NCI-H524 treated with DMSO at 0.1 percent for 48 hours (cell line): ENCODE measurements around the gene OTX2.

ENCODE experiments used
- DNase-seq: peaks from one replicate; lab custom pipeline; 2025; lab: John Stamatoyannopoulos, UW

Gene OTX2

DNA sequence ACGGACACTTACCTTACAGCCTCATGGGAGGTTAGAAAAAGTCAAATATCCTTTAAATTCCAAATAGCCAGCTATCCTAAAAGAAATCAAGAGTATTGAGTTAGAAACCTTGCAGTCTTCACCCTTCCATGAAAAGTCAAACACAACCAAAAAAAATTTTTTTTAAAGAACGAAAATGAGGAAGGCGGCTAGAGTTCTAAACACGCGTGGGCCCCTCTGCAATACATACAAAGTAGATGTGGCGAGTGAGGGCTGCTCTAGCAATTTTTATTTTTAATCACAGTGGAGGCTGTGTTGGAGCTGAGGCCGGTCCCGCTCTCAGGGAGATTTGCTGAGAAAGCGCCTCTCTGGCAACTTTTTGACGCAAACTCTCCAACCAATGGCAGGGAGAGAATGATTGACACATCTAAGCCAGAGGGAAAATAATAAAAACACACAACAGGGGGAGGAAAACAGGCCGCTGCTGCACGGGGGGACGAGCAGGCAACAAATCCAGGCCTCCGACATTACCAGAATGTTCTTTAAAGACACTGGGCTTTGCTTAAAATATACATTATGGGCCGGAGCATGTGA is at the start of gene OTX2:
TSS of gene OTX2 (minus strand) at position 333 of the 573 bp plus-strand sequence. CDS start 5,023 bp downstream, outside the sequence.
- peak; percentile 91 for DNase-seq

DNA sequence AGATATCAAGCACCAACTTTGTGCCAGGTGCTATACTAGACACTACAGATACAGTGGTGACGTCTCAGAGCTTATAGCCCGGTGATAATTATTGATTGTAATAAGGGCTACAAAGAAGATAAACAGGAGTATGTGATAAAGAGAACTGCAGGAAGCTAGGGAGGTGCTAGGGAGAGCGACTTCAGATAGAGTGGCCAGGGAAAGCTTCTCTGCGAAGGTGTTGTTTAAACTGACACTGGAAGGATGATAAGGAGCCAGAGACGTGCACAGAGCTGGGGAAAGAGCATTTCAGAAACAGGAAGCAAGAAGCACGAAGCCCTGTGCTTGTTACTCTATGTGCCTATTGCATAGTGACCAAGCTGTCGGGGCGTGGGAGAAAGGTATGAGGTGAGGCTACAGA is 48.1 kb upstream of the OTX2 start:
- DNase-seq, result no peak

DNA sequence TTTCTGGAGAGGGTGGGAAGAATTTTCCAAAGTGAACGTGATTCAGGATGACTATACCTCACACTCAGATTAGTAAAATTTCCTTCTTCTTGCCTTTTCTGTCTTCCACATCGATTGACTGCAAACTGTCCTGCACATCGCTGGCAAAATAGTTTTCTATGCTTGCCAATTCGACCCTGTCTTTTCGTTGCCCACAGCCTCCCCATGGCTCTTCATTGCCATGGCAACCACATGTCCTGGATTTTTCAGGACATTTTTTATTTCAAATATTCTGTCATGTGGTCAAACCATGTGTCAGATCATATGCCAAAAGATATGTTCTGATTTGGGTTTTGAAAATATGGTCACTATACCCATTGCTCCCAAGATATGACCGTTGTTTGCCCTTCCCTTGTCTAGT is 46.9 kb upstream of the OTX2 start:
- DNase-seq, result no peak

DNA sequence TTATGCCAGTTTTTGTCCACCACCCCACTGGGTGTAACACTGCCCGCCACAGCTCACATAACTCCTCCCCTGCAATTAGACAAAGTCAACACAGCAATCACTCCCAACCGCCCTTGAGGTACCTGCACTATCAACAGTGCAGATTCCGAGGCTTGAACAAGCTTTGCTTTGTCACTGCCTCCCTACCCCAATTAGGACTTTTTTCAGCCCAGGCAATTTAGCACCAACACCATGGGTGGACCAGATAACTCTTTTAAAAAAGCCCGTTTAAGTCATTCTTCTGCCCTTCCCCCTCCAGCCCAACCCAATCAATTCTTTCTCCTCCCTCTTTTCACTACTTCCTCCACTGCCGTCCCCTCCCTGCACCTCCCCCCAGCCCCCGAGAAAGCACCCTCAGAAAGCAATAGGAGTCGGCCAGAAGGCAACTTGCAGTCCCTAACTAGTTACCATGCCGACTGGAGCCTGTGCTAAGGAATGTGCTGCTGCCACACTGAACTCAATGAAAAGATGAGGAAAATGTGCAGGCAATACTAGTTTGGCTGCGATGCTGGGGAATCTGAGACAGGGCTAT is 45.7 kb upstream of the OTX2 start:
- DNase-seq, result no peak

DNA sequence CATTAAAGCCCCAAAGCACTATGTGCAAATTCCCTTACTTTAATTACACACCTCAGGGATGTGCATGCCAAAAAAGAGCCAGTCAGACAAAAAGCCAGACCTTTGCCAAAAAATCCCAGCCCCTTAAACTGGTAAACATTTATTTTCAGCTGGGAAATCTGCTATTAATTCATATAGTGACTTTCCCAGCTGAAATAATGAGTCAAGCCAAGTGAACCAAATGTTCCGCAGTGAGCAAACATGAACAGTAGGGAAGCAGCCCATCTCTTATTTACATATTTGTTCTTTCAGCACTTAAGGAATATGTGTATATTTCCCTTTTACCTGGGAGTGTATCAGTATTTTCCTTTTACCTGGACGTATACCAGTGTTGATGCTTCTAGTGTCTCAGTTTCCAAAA is 44.0 kb upstream of the OTX2 start:
- DNase-seq, result no peak

DNA sequence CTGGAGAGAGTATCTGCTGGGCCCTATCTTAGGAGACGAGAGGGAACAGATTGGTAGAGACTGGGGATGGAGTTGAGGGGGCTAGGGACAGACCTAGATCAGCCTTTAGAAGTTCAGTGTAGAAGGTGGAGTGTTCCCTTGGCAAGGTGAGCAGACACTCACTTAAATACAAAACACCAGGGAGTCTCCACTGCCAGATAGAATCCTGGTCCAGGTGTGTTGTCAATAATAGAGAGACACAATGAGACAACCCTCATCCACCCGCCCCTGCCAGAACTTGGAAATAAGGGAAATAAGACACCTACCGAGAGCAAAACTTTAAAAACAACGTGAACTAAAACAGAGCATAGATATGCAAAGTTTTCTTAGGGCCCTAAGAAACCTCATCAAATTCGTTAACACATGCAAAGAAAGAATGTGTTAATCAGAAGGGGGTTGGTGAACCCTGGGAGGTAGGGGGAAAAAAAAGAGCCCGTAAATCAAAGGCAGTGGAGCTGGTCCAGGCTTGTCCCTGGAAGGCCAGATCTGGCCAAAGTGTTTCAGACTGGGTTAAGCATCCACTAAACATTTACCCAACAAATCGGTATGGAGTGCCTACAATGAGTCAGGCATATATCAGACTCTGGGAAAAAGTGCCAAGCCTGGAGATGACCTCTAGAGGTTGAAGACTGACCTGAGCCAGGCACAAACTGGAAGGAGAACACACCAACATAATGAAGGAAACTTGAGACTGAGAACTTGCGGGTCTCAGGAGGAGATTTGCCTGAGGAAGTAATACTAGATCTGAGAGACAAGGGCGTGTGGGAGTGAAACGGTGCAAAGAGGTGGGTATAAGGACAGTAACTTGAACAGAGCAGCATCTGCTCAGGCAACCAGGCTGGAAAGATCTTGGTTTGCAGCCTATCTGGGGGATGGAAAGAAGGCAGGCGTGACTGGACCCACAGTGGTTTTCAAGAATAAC is 37.0 kb upstream of the OTX2 start:
- DNase-seq, result no peak

DNA sequence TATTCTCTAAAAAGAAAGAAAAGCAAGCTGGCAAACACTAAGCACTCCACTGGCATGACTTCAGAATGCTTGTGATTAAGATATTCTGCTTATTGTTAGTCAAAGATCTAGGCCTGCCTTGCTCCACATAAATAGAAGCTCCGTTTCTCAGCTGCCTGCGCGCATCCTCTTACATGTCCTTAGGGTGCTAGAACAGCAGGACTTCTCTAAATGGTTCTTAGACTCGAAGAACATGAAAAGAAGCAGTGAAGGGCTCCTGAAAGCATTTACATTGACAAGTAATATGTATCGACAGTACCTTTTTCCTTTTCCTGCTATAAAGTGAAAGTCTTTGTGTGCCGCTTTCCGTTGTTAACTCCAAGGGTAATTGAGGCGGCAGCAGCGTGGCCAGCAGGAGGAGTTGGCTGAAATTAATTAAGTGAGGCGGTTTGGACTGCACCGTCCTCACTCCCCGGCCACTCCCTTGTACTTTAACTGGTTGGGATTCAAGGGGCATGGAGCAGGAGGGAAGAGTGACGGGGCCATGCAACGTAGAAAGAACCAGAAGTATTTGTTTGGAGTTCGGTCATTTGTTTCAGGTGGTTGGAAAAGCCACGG is 34.2 kb upstream of the OTX2 start:
- no peak for DNase-seq

DNA sequence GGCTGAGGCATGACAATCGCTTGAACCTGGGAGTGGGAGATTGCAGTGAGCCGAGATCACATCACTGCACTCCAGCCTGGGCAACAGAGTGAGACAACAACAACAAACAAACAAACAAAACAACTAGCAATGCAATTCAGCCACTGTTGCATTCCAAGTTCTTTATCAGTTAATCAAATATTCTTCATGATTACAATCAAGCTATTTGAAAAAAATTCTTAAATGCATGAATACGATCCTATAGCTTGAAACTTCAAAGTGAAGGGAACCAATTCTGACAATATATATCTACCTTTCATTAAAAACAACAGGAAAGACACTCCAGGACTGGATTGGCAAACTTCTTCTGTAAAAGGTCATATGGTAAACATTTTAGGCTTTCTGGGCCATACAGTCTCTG is 31.3 kb upstream of the OTX2 start:
- DNase-seq, result no peak

DNA sequence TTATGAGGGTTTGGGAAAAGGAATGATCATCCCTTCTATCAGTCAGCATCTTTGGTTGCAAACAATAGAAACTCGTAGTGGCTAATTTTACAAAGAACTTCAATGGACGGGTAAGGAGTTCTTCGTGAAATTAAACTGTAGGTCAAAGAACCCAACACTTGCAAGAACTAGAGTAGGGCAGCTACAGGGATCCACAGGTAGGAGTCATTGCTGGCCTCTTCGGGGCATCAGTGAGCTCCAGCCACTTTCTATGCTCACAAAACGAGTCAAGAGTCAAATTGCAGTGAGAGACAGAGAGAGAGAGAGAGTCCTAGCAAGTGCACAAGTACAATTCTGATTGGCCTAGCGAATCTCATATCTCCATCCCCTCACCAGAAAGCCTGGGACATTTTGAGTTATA is 29.9 kb upstream of the OTX2 start:
- no peak for DNase-seq

DNA sequence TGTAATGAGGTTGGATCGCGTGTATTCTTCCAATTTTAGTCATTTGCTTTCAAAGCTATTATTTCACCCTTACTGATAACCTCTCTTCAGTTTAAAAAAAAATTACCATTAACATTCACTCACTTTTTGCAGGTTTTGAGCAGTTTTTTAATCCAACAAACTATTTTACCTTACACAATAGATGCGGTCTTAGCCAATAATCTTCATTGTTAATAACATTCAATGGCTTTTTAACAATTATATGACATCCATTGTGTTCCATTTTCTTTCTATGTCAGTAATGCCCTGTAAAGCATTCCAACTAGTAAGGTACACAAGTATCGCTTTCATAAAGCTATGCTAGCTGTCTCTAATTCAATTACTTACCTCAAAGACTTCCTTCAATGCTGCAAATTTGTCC is 18.9 kb upstream of the OTX2 start:
- no peak for DNase-seq

DNA sequence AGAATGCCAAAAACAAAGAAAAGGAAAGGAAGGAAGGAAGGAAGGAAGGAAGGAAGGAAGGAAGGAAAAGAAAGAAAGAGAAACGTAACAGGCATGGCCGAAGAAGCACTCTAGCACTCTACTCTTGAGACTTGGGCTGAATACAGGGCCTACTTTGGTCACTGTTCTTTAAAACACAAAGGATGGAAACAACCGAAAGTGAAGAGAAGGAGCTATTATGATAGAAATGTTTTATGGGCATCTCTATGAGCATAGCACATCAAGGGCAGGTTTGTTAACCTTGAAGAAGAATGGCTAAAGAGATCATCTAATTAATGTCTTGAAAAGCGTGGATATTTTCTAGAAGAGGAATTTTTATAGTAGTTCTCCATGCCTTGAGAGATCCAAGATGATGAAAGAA is 15.9 kb upstream of the OTX2 start:
- no peak for DNase-seq

DNA sequence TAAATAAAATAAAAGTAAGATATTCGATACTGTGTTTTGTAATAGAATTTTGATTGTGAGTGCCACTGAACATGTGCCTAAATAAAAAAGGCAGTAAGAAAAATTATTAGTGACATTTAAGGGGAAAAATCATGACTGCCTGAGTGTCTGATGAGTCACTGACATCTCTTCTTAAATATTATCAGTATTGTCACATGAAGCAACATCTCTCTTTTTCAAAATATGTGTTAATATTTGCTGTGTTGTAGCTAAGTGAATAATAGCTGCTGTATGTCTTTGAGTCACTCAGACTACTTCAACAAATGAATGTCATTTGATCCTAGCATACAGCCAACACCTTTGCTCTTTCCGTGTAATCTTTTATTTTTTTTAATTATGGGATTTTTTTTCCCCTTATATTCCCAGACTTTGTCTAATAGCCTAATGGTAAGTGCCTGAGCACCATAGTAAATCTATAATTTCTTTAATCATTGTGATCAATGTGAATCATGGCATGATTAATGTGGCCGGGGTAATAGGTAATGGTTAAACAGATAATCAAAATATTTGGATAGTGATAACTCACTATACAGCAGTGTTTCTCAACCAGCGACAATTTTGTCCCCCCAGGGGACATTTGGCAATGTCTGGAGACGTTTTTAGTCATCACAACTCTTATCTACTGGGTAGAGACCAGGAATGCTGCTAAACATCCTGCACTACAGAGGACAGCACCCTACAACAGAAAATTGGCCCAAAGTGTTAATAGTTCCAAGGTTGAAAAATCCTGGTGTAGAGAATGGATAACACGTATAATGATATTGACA is 11.7 kb upstream of the OTX2 start:
- DNase-seq, result no peak

DNA sequence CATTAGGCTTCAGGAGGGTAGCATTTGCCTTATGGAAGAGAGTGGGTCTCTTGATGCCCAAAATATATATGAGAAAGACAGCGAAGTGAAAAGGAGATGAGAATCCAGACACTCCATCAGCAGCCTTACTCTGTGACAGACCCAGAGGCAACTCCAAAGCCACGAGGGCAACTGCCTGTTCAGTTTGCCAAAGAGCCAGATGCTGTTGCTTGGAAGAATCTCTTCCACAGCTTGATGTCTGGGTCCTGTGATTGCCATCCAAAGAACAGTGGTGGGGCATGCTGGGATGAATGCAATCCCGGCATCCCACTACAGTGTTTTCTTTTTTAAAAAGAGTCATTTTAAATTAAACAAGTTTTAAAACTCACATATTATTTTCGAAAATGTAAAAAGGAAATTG is 10.9 kb upstream of the OTX2 start:
- peak; percentile 83 for DNase-seq

DNA sequence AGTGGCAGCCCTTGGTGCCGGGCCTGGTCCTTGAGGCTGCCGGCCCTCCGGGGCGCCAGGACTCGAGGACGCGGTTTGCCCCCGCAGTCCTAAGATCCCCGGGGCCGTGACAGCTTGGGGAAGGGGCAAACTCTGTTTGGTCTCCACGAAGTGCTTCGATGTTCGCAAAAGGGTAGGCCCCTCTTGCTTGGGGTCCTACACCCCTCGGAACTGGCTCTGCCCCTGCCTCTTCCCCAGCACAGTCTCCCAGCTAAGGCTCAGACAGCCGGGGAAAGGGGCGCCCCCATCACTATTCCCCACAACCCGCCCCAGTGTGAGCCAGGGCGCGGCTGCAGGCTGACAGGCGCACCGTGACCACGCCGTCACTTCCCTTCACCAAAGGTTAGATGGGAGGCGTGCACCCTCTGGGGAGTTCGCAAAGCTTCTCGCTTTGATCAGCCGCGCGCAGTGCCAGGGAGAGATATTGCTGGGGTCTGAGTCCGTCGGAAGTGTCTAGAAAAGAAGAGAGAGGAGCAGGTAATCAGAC is 7.2 kb upstream of the OTX2 start:
- DNase-seq, result peak; percentile 48

DNA sequence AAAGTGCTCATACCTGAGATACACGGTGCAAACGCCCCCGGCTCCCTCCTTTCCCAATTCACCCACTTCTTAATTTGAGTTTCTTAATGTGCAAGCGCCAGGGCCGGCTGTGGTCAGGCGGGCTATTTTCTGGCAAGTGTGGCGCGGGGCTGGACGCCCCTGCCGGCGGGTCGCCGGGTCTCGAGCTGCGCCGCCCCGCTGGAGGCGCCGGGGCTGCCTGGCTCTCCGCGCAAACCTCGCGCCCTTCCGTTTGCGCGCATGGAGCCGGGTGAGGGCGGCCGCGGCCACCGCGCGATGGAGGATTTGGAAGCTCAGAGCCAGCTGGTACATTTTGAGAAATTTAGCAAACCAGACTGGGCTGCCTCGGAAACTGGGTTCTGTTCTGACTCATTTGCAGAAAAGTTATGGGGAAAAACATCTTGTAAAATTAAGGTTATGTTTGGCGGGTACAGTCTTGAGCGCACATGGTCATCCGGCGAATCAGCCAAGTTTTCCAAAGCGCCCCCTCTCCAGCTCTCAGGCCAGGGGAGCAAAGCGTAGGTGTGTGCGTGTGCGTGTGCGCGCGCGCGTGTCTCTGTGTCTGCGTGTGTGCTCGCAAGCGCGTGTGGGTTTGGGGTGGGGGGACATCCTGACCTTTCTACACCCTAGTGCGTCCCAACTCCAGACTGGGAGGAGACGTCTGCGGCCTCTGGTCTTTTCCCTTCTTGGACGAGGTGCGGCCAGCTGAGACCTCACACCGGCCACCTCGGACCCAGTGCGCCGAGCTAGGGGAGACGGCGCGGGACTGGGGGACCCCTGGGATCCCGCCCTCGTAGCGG is 6.5 kb upstream of the OTX2 start:
- peak; percentile 68 for DNase-seq

DNA sequence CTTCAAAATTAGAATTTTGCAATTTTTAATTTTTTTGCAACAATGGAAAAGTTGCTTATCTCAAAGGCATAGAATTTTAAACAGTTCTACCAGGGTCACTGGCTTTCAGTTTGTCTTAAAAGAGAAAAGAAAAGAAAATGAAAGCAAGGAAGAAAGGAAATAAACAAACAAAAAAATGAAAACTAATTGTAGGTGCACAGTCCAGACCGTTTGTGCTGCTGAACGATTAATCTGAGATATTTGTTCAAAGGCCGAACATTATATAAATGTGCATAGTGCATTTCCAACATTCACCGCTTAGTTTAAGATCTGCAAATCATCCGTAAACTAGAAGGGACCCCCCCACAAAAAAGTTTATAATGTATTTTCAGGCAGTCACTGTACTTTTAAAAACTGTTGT is 5.5 kb upstream of the OTX2 start:
- no peak for DNase-seq

DNA sequence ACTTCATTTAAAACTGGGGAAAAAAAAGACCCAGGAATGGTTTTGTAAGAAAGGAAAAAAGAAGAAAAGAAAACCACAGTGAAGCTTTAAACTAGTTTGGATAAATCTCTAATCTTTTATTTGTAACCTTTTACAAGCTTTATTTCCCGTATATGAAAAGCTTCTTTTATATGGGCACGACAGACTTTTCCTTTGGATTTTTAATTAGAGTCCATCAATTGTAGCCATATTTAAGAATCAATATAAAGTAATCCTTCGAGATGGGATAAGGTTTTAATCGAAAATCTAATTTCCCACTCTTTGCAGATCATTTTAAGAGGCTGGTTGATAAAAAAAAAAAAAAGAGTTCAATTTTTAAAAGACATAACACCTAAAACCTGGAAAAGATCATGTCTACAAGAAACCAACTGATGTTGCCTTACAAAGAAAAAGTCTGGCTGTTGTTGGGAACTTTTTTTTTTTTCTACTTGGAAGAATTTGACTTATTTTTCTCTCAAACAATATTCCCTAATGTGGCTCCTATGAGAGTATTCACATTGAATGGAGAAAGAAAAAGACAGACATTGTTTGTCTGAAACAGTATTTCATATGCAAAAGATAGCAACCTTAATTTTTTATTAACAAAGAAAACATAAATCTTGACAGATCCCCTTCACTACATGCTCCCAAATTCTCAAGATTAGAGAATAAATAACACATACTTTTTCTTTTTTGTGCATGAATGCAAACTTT is 4.9 kb upstream of the OTX2 start:
- DNase-seq, result no peak

DNA sequence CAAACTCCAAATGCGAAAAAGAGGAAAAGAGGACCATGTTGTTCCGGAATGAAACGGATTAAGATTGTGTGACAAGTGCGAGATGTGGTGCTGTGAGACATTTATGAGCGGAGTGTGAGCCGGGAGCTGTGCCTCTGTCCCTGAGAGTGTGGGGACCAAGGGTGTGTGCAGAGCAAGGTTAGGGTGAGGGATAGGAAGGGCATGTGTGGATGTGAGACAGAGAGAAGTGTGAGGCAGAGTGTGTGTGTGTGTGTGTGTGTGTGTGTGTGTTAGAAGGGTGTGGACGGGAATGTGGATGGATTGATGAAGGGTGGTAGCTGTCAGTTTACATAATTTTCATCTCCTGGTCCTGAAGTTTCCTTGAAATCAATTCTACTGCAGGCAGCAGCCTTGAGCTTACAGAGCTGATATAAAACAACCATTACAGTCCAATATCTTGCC is 4.3 kb upstream of the OTX2 start:
- DNase-seq, result peak; percentile 86

DNA sequence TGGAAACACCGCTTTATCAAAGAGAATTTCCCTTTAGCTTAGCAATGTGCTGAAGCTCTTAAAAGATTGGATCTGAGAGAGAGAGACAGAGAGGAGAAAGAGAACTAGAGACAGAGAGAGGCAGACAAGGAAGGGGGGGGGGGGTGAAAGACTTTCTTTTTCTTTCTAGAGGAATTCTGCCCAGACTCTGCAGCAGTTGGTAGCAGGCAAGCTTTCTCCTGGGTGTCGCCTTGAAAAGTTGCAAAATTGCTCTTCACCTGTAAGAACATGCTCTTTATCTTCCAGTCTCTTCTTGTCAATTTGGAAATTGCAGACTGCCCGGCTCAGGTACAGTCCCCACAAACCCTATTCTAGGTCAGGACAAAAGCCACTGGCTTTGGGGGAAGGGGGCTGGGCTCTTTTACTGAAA is 2.9 kb upstream of the OTX2 start:
- no peak for DNase-seq
